ENCODE measurements around the gene SLC7A5. TPM values are rescaled to one million over a fixed set of nuclear protein-coding genes. Genes with fewer than 3 reads are reported as not detected.

Gene SLC7A5
- total and polyA plus RNA-seq, 2 of the 13 experiments (the other 11 are each of a cell fraction or from before 2014, with no cell fraction given): 79.6 to 155 TPM

- ChIA-PET CTCF (ENCODE audit: low intra/inter-chr PET ratio, low total read pairs) (no interaction called here), POLR2A (interaction anchor here (0.6 to 3.5 kb wide), 7 partner anchors 11 to 44 kb away, joined by 3 to 20 read pairs (median 3); no protein-coding TSS in a partner anchor)
- DNase-seq (ENCODE audit: low spot score) (no peak), FAIRE-seq (no peak), ATAC-seq (peak; percentile 10)
- peaks cover 62% of the 10 kb centered on the region for H3K4me1 ChIP-seq (ENCODE audit: insufficient read depth, low read length)
- no peak overlapping the region for H3K9ac ChIP-seq (ENCODE audit: insufficient read depth, low read depth, low read length)
- peaks cover 8 to 37% of the 10 kb centered on the region in 2 experiments for H3K27me3 ChIP-seq (ENCODE audit: control insufficient read depth in 1 of 2, insufficient read depth in 2 of 2, low read length in 2 of 2)
- no peaks in the 10 kb centered on the region; the same call in 1 of the 2 replicates for H4K20me1 ChIP-seq (ENCODE audit: insufficient read depth, low read length)
- no peak overlapping the region for H3K4me3 ChIP-seq (replicated peaks in 1 of 3; ENCODE audit: insufficient read depth in 1 of 3, low read depth in 2 of 3, low read length in 3 of 3)
- H3K36me3 ChIP-seq (replicated peaks in 1 of 2; ENCODE audit: control insufficient read depth in 1 of 2, insufficient read depth in 2 of 2, low read length in 2 of 2): peaks cover 20 to 21% of the 10 kb centered on the region in 2 experiments
- H3K27ac ChIP-seq (ENCODE audit: extremely low read length, insufficient read depth, low read length): no peak overlapping the region
- no peak overlapping the region for H2AFZ ChIP-seq (ENCODE audit: low read length)
- 0 out of 2 replicates have a peak overlapping the region, but pooled peaks have one; percentile 32 for H3K4me2 ChIP-seq (ENCODE audit: low read depth, low read length)
- in situ Hi-C loops (cut with HindIII; ENCODE audit: extremely low pct_ligation_motif_present, low pct_unique_long_range_greater_than_20kb): no loop called here
- WGBS (ENCODE audit: low lambda C conversion rate): 42% methylated on average over 24 of the region's 28 CpGs
- intact Hi-C loops (cut with micrococcal nuclease; ENCODE audit: unreplicated experiment): loop anchor here (5.0 kb wide), 1 partner anchor 50 kb away; no protein-coding TSS in a partner anchor
- no peaks in the 10 kb centered on the region for H3K79me2 ChIP-seq (ENCODE audit: insufficient read depth, low read length)
- no TSS peak for BruUV-seq (replicated peaks)
- H3K9me3 ChIP-seq (ENCODE audit: low read length): no peaks in the 10 kb centered on the region
- TF ChIP-seq ZFX (CRISPR knock-in tag; IDR thresholded peaks at IDR 0.05; ENCODE audit: low read depth) (no peak), ZNF136 (CRISPR knock-in tag; IDR thresholded peaks at IDR 0.05; ENCODE audit: low read depth) (no peak), RFX3 (CRISPR knock-in tag; IDR thresholded peaks at IDR 0.05) (no peak), DZIP1 (CRISPR knock-in tag; IDR thresholded peaks at IDR 0.05) (no peak), TCF7 (IDR thresholded peaks at IDR 0.05; ENCODE audit: low read depth) (no peak), TBX2 (CRISPR knock-in tag; IDR thresholded peaks at IDR 0.05; ENCODE audit: borderline replicate concordance) (no peak), HNRNPL (IDR thresholded peaks at IDR 0.05; ENCODE audit: low read depth, low read length) (no peak), EP300 (IDR thresholded peaks at IDR 0.05; ENCODE audit: low read depth in 2 of 2, low read length in 2 of 2) (no peak), EP300 (CRISPR knock-in tag; IDR thresholded peaks at IDR 0.05; ENCODE audit: borderline replicate concordance) (no peak), FOXA1 (IDR thresholded peaks at IDR 0.05) (no peak), FOXA1 (CRISPR knock-in tag; IDR thresholded peaks at IDR 0.05) (no peak), ZNF644 (CRISPR knock-in tag; IDR thresholded peaks at IDR 0.05; ENCODE audit: low read depth) (no peak), PATZ1 (CRISPR knock-in tag; IDR thresholded peaks at IDR 0.05) (0 out of 2 replicates have a peak, but pooled peaks have one; percentile 14), REL (CRISPR knock-in tag; conservative IDR thresholded peaks at IDR 0.05) (no peak), ZNF616 (CRISPR knock-in tag; IDR thresholded peaks at IDR 0.05; ENCODE audit: low read depth) (no peak)
Measured at GRCh38 chr16:87826798-87827587, 42.3 kb downstream of the SLC7A5 start.
